AG09319 (cell line): ENCODE results near the gene PALD1.

Source experiments
- DNase-seq: peaks from one replicate; pipeline ENCODE4 v3.0.0-alpha.2; 2010; ENCODE audit warnings: low read depth; ENCODE audit errors: extremely low read depth
- TF ChIP-seq, protein P1 (sequence below): IDR thresholded peaks from 2 replicates; pipeline ENCODE4 v1.5.1; 2011; ENCODE audit warnings: low read depth, mild to moderate bottlenecking, inconsistent platforms, low read length, moderate library complexity

Gene PALD1

GRCh38 chr10:70544431-70545340, 66.1 kb downstream of the PALD1 start:
- DNase-seq = no peak
- TF ChIP-seq, protein P1, sequence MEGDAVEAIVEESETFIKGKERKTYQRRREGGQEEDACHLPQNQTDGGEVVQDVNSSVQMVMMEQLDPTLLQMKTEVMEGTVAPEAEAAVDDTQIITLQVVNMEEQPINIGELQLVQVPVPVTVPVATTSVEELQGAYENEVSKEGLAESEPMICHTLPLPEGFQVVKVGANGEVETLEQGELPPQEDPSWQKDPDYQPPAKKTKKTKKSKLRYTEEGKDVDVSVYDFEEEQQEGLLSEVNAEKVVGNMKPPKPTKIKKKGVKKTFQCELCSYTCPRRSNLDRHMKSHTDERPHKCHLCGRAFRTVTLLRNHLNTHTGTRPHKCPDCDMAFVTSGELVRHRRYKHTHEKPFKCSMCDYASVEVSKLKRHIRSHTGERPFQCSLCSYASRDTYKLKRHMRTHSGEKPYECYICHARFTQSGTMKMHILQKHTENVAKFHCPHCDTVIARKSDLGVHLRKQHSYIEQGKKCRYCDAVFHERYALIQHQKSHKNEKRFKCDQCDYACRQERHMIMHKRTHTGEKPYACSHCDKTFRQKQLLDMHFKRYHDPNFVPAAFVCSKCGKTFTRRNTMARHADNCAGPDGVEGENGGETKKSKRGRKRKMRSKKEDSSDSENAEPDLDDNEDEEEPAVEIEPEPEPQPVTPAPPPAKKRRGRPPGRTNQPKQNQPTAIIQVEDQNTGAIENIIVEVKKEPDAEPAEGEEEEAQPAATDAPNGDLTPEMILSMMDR = no peak

- DNase-seq = no peak
- TF ChIP-seq, protein P1 = no peak
These were observed 68.0 kb downstream of the PALD1 start for GRCh38 chr10:70546584-70546983.

DNA sequence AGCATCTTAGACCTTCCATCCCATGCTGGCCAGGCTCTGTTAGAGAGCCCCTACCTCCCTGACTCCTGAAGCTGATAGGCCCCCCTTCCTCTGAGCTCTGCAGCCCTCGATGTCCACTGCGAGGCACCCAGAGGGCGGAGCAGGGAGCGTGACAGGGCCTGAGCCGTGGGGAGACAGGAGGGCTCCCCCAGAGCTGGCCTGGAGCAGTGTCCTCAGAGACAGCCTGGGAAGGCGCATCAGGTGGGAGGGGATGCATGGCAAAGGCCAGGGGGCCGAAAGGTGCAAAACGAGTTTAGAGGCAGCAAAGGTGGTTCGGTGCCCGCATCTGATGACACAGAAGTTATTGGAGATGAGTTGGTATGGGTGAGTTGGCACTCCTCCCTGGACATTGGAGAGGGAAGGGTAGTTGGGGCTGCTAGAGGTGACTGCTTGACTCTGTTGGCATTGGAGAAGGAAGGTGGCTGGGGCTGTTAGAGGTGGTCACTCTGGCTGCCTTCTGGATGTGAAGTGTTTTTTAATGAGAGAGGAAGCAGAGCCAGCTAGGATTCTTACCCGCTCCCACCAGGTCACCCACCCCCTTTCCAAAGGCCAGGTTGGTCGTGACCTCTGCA, 70.9 kb downstream of the PALD1 start:
- no peak for DNase-seq
- TF ChIP-seq, protein P1 = no peak

- TF ChIP-seq, protein P1 = peak; percentile 80
- DNase-seq = no peak
These were observed 71.4 kb downstream of the PALD1 start for GRCh38 chr10:70549962-70550458.

DNA sequence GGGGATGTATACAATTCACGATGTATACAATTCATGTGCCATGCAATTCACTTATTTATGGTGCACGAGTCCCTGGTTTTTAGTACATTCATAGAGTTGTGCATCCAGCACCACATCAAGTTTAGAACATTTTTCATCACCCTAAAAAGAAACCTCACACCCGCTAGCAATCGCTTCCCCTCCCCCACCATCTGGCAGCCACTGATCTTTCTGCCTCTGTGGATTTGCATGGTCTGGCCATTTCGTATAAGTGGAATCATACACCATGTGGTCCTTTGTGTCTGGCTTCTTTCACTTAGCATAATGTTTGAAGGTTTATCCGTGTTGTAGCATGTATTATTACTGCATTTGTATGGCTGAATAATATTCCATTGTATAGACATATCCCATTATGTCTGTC, 71.9 kb downstream of the PALD1 start:
- TF ChIP-seq, protein P1 = no peak
- DNase-seq = no peak

DNA sequence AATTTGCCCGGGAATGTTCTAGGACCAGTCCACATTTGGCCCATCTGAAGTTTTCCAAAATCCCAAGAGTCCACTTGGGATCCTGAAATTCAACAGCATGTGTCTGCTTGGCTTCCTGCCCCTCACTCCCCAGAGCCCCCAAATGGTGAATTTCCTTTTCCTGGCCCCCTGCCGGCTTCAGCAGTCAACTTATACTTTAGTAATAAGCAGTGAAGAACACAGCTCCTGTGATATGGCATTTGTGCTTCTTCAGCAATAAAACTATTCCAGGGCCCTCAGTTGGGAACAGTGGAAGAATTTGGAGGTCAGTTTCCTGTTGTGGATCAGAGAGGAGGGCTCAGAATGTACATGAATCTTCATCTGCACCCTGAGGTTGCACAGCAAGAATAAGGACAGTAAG, 72.9 kb downstream of the PALD1 start:
- DNase-seq = no peak
- TF ChIP-seq, protein P1 = no peak; the same call in 1 of the 2 replicates

DNA sequence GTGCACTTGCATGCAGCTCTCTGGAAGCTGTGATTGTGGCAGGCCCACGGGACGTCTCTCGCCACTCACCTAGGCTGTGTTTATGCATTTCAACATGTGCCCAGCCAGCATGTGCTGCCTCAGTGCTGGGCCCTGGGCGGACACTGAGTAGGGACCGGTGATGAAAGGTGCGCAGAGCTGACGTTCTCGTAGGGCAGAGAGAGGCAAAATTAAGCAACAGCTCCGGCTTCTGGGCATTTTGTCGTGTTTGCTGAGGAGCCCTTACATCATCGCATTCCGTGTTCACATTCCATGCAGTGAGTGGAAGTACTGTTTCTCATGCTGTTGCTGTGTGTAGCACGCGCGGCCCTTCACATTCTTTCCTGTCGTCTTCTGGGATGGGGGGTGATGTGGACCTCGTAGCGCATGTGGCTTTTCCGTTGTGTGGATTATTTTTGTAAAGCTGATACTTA, 73.4 kb downstream of the PALD1 start:
- TF ChIP-seq, protein P1 = no peak
- peak; percentile 76 for DNase-seq
